OCI-LY3 (cell line): Measurements from ENCODE around the gene LITAFD.

Experiments used
- EZH2phosphoT487 ChIP-seq: fragments of 200-600 bp; shearing (Covaris generic); IDR thresholded peaks from 2 replicates; pipeline ENCODE4 v1.6.1; 2018; ENCODE audit warnings: antibody characterized with exemption, mixed run types, low read depth
- TF ChIP-seq, protein P1 (sequence below): fragments of 200-600, 300-600 bp; sonication (generic); IDR thresholded peaks from 2 replicates; pipeline ENCODE4 v1.5.1; 2014; ENCODE audit warnings: antibody characterized with exemption, low read length, low read depth

DNA sequence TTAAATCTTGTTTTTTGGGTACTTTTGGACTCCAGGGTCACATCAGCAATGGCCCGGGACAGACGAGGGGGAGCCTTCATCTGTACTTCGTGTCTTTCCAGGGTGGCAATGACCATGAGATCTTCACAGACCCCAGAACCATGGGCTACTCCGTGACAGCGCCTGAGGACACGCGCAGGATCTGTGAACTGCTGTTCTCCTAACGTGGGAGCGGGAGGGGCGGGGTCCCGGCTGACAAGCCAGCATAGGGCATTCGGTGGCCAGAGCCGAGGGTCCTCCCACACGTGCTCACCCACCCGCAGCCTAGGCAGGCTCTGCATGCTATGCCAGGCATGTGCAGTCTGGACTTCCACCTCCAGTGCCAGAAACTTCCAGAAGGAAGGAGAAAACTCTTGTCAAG lies 34.5 kb upstream of the LITAFD start:
- TF ChIP-seq, protein P1, sequence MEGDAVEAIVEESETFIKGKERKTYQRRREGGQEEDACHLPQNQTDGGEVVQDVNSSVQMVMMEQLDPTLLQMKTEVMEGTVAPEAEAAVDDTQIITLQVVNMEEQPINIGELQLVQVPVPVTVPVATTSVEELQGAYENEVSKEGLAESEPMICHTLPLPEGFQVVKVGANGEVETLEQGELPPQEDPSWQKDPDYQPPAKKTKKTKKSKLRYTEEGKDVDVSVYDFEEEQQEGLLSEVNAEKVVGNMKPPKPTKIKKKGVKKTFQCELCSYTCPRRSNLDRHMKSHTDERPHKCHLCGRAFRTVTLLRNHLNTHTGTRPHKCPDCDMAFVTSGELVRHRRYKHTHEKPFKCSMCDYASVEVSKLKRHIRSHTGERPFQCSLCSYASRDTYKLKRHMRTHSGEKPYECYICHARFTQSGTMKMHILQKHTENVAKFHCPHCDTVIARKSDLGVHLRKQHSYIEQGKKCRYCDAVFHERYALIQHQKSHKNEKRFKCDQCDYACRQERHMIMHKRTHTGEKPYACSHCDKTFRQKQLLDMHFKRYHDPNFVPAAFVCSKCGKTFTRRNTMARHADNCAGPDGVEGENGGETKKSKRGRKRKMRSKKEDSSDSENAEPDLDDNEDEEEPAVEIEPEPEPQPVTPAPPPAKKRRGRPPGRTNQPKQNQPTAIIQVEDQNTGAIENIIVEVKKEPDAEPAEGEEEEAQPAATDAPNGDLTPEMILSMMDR: no peak
- no peak for TF ChIP-seq EZH2phosphoT487
